Prostate gland (tissue), 2 donors: ENCODE data around the gene PTPRK. TPM values are rescaled to one million over a fixed set of nuclear protein-coding genes. Genes with fewer than 3 reads are reported as not detected.

Experiments
- DNase-seq: peaks from one replicate; pipeline ENCODE4 v3.0.0-alpha.2; 2019; ENCODE audit warnings: low spot score
- H3K27ac ChIP-seq, 2 donors: fragments of 200-600 bp; sonication (generic); 2 replicates each; pipeline ENCODE4 v1.5.1; 2017 to 2019
- H3K27me3 ChIP-seq: fragments of 200-600 bp; sonication (generic); replicated peaks from 2 replicates; pipeline ENCODE4 v1.5.1; 2019; ENCODE audit not compliant: insufficient read depth
- H3K36me3 ChIP-seq, 2 donors: fragments of 200-600 bp; sonication (generic); 1 replicate in 1 of 2; 2 replicates in 1 of 2; pipeline versions ENCODE4 v1.5.1 to v1.8.1; 2017 to 2019
- H3K4me1 ChIP-seq: fragments of 200-600 bp; sonication (generic); replicated peaks from 2 replicates; pipeline ENCODE4 v1.5.1; 2019
- H3K4me3 ChIP-seq, 2 donors: fragments of 200-600 bp; sonication (generic); 2 replicates each; pipeline ENCODE4 v1.5.1; 2017 to 2019
- H3K9me3 ChIP-seq: fragments of 200-600 bp; sonication (generic); 2 replicates; pipeline ENCODE4 v1.5.1; 2017
- POLR2A ChIP-seq: fragments of 450-650 bp; IDR thresholded peaks from one replicate; pipeline ENCODE4 v1.6.1; 2016; ENCODE audit warnings: antibody characterized with exemption, mild to moderate bottlenecking
- POLR2AphosphoS5 ChIP-seq: sonication (generic); formaldehyde crosslinking; IDR thresholded peaks from one replicate; pipeline ENCODE4 v1.6.1; 2017; ENCODE audit warnings: antibody characterized with exemption
- WGBS: methylation state at CpG from one replicate; pipeline ENCODE4 v1.1.5; 2018; 5-methylcytosine and 5-hydroxymethylcytosine counted together
- intact Hi-C: fragments of 100-400 bp; cut with DNase I; formaldehyde crosslinking; loops from one replicate; pipeline ENCODE4 v1.14.2; 2022
- total RNA-seq, 2 donors: library from RNA; depleted of rRNA; stranded (reverse); fragments of >200 nt; gene quantifications; one replicate each; pipeline ENCODE4 v1.1.0, GENCODE V29; 2016
- TF ChIP-seq, protein P1 (sequence below), 4 experiments: fragments of 200-600 bp in 2 of 4; fragments of 450-650 bp in 2 of 4; sonication (generic) in 2 of 4; IDR thresholded peaks; 1 replicate in 3 of 4; 2 replicates in 1 of 4; pipeline ENCODE4 v1.5.1; 2016 to 2019; ENCODE audit warnings: antibody characterized with exemption in 4 of 4, mild to moderate bottlenecking in 2 of 4, moderate library complexity in 2 of 4

PTPRK gene
- total RNA-seq, 2 donors from 2014 or later = 32.0 to 64.6 TPM

DNA sequence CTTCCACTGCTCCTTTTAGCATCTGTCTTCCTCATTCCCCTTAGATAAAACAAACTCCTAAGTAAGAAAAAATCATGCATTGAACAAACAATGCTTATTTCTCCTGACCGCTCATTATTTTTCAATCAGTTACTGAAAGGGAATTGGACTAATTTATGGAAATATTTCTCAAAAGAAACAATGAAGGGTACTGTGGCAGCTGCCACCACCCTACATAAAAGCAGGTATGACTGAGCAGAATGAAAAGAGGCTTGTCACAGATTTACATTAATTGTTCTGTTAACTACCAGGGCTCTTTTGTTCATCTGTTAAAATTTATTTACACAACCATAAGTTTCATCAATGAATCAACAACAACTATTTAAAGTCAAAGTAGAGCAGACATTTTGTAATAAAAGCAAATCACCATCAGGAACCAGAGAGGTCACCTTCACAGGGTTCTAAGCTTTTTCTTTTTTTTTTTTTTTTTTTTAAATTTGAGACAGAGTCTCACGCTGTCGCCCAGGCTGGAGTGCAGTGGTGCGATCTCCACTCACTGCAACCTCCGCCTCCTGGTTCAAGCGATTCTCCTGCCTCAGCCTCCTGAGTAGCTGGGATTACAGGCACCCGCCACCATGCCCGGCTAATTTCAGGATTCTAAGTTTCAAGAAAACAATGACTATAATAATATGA is 204.0 kb downstream of the PTPRK start:
- no peaks in the 10 kb centered on the region for H3K27me3 ChIP-seq
- 93% methylated on average over 8 of the region's 8 CpGs for WGBS
- H3K27ac ChIP-seq = no peak overlapping the region
- intact Hi-C loops = no loop called here
- H3K9me3 ChIP-seq = no peaks in the 10 kb centered on the region
- no peaks in the 10 kb centered on the region for H3K36me3 ChIP-seq
- DNase-seq = no peak
- TF ChIP-seq POLR2A (no peak), POLR2AphosphoS5 (no peak)
- TF ChIP-seq, protein P1, sequence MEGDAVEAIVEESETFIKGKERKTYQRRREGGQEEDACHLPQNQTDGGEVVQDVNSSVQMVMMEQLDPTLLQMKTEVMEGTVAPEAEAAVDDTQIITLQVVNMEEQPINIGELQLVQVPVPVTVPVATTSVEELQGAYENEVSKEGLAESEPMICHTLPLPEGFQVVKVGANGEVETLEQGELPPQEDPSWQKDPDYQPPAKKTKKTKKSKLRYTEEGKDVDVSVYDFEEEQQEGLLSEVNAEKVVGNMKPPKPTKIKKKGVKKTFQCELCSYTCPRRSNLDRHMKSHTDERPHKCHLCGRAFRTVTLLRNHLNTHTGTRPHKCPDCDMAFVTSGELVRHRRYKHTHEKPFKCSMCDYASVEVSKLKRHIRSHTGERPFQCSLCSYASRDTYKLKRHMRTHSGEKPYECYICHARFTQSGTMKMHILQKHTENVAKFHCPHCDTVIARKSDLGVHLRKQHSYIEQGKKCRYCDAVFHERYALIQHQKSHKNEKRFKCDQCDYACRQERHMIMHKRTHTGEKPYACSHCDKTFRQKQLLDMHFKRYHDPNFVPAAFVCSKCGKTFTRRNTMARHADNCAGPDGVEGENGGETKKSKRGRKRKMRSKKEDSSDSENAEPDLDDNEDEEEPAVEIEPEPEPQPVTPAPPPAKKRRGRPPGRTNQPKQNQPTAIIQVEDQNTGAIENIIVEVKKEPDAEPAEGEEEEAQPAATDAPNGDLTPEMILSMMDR (IDR thresholded peaks at IDR 0.05) = no peak
- H3K4me3 ChIP-seq = no peak overlapping the region
- no peaks in the 10 kb centered on the region for H3K4me1 ChIP-seq

DNA sequence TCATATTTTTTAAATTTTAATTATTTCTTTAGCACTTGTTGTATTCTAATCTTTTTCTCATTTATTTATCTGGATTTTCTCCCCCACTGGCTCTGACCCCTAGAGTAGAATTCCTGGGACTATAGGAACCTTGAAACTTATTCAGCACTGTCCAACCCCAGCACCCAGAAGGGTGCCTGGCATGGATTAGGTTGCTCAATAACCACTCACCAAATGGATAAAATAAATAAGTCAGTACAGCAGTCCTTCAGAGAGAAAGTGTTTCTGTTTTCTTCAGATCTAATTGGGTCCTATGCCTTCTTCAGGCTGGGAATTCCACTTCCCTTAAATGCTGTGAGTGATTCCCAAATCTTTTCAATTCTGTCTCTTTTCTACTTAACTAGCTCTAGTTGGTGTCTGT is 206.2 kb downstream of the PTPRK start:
- intact Hi-C loops = no loop called here
- no peak overlapping the region for H3K4me3 ChIP-seq
- DNase-seq = no peak
- no peaks in the 10 kb centered on the region for H3K27me3 ChIP-seq
- H3K4me1 ChIP-seq = no peaks in the 10 kb centered on the region
- no peak overlapping the region for H3K27ac ChIP-seq
- no peaks in the 10 kb centered on the region for H3K36me3 ChIP-seq
- TF ChIP-seq, protein P1 (IDR thresholded peaks at IDR 0.05) = no peak
- TF ChIP-seq POLR2AphosphoS5 = no peak
- TF ChIP-seq POLR2A = no peak
- H3K9me3 ChIP-seq = no peaks in the 10 kb centered on the region

DNA sequence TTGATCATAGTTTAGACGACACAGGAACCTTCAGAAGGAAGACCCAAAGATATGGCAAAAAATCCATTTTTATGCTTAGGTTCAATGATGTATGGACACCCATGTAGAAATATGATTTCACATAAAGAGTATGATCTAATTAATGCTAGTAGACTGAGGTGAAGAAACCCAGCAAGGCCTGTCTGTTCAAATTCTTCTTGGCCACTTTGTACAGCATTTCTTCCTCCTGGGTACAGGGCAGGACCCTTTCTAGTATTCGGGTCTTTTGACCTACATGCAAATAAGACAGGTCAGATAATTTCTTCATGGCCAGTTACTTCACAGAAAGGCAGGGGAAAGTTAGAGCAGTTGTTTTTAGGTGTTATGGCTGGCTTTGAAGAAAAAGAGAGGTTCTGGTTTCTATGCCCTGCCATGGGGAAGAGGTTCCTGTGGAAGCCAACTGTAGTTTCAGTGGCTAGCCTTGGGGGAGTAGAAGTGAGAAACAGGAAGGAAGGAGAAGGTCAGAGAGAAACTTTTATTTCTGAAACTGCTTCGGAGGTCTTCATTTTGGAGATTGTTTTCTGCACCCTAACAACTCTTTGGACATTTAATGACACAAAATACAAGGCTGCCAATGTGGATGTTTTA is 208.3 kb downstream of the PTPRK start:
- H3K4me3 ChIP-seq = no peak overlapping the region
- TF ChIP-seq, protein P1 (IDR thresholded peaks at IDR 0.05) = no peak
- no peak for TF ChIP-seq POLR2AphosphoS5
- no peak for TF ChIP-seq POLR2A
- intact Hi-C loops = no loop called here
- no peak for DNase-seq
- no peaks in the 10 kb centered on the region for H3K27me3 ChIP-seq
- no peak overlapping the region for H3K27ac ChIP-seq
- 88% methylated on average over 3 of the region's 3 CpGs for WGBS
- no peaks in the 10 kb centered on the region for H3K9me3 ChIP-seq
- H3K36me3 ChIP-seq = no peaks in the 10 kb centered on the region
- no peaks in the 10 kb centered on the region for H3K4me1 ChIP-seq

DNA sequence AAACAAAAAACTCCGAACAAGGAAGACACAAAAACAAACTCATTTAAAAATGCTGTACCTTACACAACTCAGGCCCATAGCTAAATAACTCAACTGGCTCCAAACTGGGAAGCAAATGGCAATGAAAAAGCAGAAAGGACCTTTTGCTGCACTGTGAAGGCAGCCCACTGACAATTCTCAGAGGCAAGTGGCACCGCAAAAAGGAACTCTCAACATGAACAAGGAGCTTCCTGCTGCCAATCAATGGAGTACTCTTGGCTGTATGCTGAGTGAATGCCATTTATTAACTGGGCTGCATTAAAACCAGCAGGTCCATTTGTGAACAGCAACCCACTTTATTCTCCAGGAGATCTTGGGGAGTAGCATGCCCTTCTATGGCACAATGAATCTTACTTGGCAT is 209.9 kb downstream of the PTPRK start:
- TF ChIP-seq POLR2AphosphoS5 = no peak
- TF ChIP-seq, protein P1 (IDR thresholded peaks at IDR 0.05) = no peak
- no peak for TF ChIP-seq POLR2A
- no peaks in the 10 kb centered on the region for H3K4me1 ChIP-seq
- no peaks in the 10 kb centered on the region for H3K27me3 ChIP-seq
- WGBS = 78% methylated on average over 2 of the region's 2 CpGs
- H3K9me3 ChIP-seq = no peaks in the 10 kb centered on the region
- no peaks in the 10 kb centered on the region for H3K36me3 ChIP-seq
- intact Hi-C loops = no loop called here
- no peak overlapping the region for H3K27ac ChIP-seq
- H3K4me3 ChIP-seq = no peak overlapping the region
- no peak for DNase-seq

DNA sequence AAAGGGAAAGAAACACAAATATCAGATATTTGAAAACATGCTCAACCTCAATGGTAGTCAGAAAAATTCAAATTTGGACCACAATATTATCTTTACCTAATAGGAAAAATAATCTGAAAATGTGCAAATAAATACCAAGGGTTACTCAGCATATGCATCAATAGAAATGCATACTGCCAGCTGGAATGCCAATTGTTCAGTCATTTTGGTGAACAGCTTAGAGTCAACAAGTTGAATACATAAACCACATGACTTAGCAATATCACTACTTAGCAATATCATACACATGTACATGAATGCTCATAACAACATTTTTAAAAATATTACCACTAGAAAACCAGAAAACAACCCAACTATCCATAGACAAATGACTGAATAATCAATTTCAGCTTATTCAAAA is 212.7 kb downstream of the PTPRK start:
- no peaks in the 10 kb centered on the region for H3K36me3 ChIP-seq
- no peak overlapping the region for H3K27ac ChIP-seq
- no peak overlapping the region for H3K4me3 ChIP-seq
- intact Hi-C loops = no loop called here
- H3K9me3 ChIP-seq = no peaks in the 10 kb centered on the region
- no peak for DNase-seq
- no peaks in the 10 kb centered on the region for H3K4me1 ChIP-seq
- no peaks in the 10 kb centered on the region for H3K27me3 ChIP-seq
- TF ChIP-seq POLR2AphosphoS5 = no peak
- TF ChIP-seq POLR2A = no peak
- TF ChIP-seq, protein P1 (IDR thresholded peaks at IDR 0.05) = no peak
